GM23338 (cell line): ENCODE measurements around the gene TPST1. TPM values are rescaled to one million over a fixed set of nuclear protein-coding genes. Genes with fewer than 3 reads are reported as not detected.

Experiments
- ATAC-seq: fragments of 200-7000 bp; cut with Tn5 transposase; 3 replicates; pipeline ENCODE4 v1.9.1; 2020
- DNase-seq: peaks from one replicate; pipeline ENCODE4 v3.0.0-alpha.2; 2015; ENCODE audit warnings: low spot score
- H2AFZ ChIP-seq: fragments of 200-600 bp; sonication (generic); 2 replicates; pipeline ENCODE4 v1.8.0; 2016; ENCODE audit warnings: antibody characterized with exemption, mild to moderate bottlenecking, moderate library complexity
- H3F3A ChIP-seq: fragments of 200-600 bp; sonication (generic); replicated peaks from 2 replicates; pipeline ENCODE4 v1.8.0; 2017; ENCODE audit warnings: antibody characterized with exemption, mixed run types, low read depth
- H3K27ac ChIP-seq: fragments of 200-600 bp; sonication (generic); 2 replicates; pipeline ENCODE4 v1.6.1; 2016; ENCODE audit warnings: low read depth
- H3K27me3 ChIP-seq: fragments of 200-600 bp; sonication (generic); 2 replicates; pipeline ENCODE4 v1.8.0; 2016; ENCODE audit warnings: mild to moderate bottlenecking, mixed run types, moderate library complexity; ENCODE audit not compliant: insufficient read depth
- H3K36me3 ChIP-seq: fragments of 200-600 bp; sonication (generic); 2 replicates; pipeline ENCODE4 v1.8.0; 2016; ENCODE audit warnings: mild to moderate bottlenecking; ENCODE audit not compliant: insufficient read depth
- H3K4me1 ChIP-seq: fragments of 200-600 bp; sonication (generic); 2 replicates; pipeline ENCODE4 v1.8.0; 2016; ENCODE audit warnings: mild to moderate bottlenecking, moderate library complexity; ENCODE audit not compliant: insufficient read depth
- H3K4me2 ChIP-seq: fragments of 200-600 bp; sonication (generic); 2 replicates; pipeline ENCODE4 v1.7.1; 2017; ENCODE audit warnings: mixed run types
- H3K4me3 ChIP-seq: fragments of 200-600 bp; sonication (generic); 2 replicates; pipeline ENCODE4 v1.6.1; 2016; ENCODE audit warnings: mixed run types
- H3K79me2 ChIP-seq: fragments of 200-600 bp; sonication (generic); replicated peaks from 2 replicates; pipeline ENCODE4 v1.8.0; 2017; ENCODE audit warnings: mild to moderate bottlenecking; ENCODE audit not compliant: insufficient read depth
- H3K9me2 ChIP-seq: fragments of 200-600 bp; sonication (generic); 2 replicates; pipeline ENCODE4 v1.8.0; 2017; ENCODE audit not compliant: insufficient read depth
- H4K20me1 ChIP-seq: fragments of 200-600 bp; sonication (generic); replicated peaks from 2 replicates; pipeline ENCODE4 v1.8.0; 2017; ENCODE audit warnings: mild to moderate bottlenecking; ENCODE audit not compliant: insufficient read depth
- H3K27ac Mint-ChIP-seq: 2 replicates; pipeline ENCODE4 v1.8.0; 2020; ENCODE audit warnings: inconsistent platforms, mild to moderate bottlenecking, moderate library complexity, mixed read lengths
- H3K27me3 Mint-ChIP-seq: 3 replicates; pipeline ENCODE4 v1.8.0; 2022; ENCODE audit warnings: low read depth, mild to moderate bottlenecking, moderate library complexity, mixed read lengths, inconsistent platforms; ENCODE audit not compliant: insufficient read depth, poor library complexity
- H3K36me3 Mint-ChIP-seq: 3 replicates; pipeline ENCODE4 v1.8.0; 2021; ENCODE audit warnings: low read depth, mild to moderate bottlenecking, inconsistent platforms, moderate library complexity, mixed read lengths
- H3K4me1 Mint-ChIP-seq: 3 replicates; pipeline ENCODE4 v1.8.0; 2020; ENCODE audit warnings: mild to moderate bottlenecking, inconsistent platforms, mixed read lengths
- H3K4me3 Mint-ChIP-seq: 3 replicates; pipeline ENCODE4 v1.8.0; 2021; ENCODE audit warnings: moderate library complexity, mild to moderate bottlenecking, inconsistent platforms, mixed read lengths
- H3K9me3 Mint-ChIP-seq: 3 replicates; pipeline ENCODE4 v1.8.0; 2020; ENCODE audit warnings: moderate library complexity, mild to moderate bottlenecking, inconsistent platforms, mixed read lengths
- CREB1 ChIP-seq: fragments of 250-450 bp; sonication (Bioruptor Pico); IDR thresholded peaks from 2 replicates; pipeline ENCODE4 v1.5.0; 2020; ENCODE audit warnings: low read depth, mild to moderate bottlenecking, moderate library complexity
- JUNB ChIP-seq: IDR thresholded peaks from one replicate; pipeline ENCODE4 v1.6.1; 2016; ENCODE audit warnings: antibody characterized with exemption; ENCODE audit not compliant: unreplicated experiment
- STAT1 ChIP-seq: IDR thresholded peaks from one replicate; pipeline ENCODE4 v1.6.1; 2016; ENCODE audit warnings: antibody characterized with exemption; ENCODE audit not compliant: unreplicated experiment
- polyA plus RNA-seq: library from polyadenylated mRNA; unstranded; fragments of >200 nt; fragmentation: Nextera tagmentation; extraction: Ambion mirVana; gene quantifications from 2 replicates; pipeline ENCODE4 v1.2.1, GENCODE V29; 2016
- total RNA-seq: library from RNA; depleted of rRNA; stranded (reverse); fragments of >200 nt; shearing (Covaris generic); gene quantifications from 2 replicates; pipeline ENCODE4 v1.2.3, GENCODE V29; 2014
- TF ChIP-seq, protein P1 (sequence below): IDR thresholded peaks from one replicate; pipeline ENCODE4 v1.6.1; 2018; ENCODE audit warnings: antibody characterized with exemption; ENCODE audit not compliant: unreplicated experiment
- TF ChIP-seq, protein P2 (sequence below), 2 experiments: fragments of 200-600 bp in 1 of 2; sonication (generic) in 1 of 2; conservative IDR thresholded peaks; 2 replicates each; pipeline versions ENCODE4 v1.5.1 to v1.6.1; 2016 to 2017; ENCODE audit warnings: antibody characterized with exemption in 2 of 2, low read depth in 2 of 2, mild to moderate bottlenecking in 2 of 2, moderate library complexity in 1 of 2
- TF ChIP-seq, protein P3 (sequence below): IDR thresholded peaks from 2 replicates; pipeline ENCODE4 v1.6.1; 2016; ENCODE audit warnings: antibody characterized with exemption
- TF ChIP-seq, protein P4 (sequence below): fragments of 250-450 bp; sonication (Bioruptor Pico); IDR thresholded peaks from 2 replicates; pipeline ENCODE4 v1.5.0; 2020; ENCODE audit warnings: mild to moderate bottlenecking, moderate library complexity

TPST1 gene
- total and polyA plus RNA-seq, 2 experiments from 2014 or later = 10.7 to 19.2 TPM

DNA sequence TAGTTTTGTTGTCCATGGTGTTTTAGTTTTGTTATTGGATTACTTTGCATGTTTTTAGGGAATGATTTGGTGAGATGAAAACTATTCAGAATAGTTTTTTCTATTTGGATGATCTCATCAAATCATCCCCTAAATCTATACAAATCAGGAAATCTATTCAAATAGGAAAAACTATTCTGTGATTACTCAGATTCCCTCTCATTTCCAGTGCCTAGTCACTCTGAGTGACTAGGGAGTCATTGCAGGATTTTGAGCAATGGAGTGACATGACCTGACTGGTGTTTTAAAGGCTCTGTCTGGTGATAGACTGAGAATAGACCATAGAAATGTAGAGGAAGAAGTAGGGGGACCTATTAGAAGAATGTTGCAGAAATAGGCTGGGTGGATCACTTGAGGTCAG lies 72.4 kb downstream of the TPST1 start (continued):
- TF ChIP-seq, protein P1, sequence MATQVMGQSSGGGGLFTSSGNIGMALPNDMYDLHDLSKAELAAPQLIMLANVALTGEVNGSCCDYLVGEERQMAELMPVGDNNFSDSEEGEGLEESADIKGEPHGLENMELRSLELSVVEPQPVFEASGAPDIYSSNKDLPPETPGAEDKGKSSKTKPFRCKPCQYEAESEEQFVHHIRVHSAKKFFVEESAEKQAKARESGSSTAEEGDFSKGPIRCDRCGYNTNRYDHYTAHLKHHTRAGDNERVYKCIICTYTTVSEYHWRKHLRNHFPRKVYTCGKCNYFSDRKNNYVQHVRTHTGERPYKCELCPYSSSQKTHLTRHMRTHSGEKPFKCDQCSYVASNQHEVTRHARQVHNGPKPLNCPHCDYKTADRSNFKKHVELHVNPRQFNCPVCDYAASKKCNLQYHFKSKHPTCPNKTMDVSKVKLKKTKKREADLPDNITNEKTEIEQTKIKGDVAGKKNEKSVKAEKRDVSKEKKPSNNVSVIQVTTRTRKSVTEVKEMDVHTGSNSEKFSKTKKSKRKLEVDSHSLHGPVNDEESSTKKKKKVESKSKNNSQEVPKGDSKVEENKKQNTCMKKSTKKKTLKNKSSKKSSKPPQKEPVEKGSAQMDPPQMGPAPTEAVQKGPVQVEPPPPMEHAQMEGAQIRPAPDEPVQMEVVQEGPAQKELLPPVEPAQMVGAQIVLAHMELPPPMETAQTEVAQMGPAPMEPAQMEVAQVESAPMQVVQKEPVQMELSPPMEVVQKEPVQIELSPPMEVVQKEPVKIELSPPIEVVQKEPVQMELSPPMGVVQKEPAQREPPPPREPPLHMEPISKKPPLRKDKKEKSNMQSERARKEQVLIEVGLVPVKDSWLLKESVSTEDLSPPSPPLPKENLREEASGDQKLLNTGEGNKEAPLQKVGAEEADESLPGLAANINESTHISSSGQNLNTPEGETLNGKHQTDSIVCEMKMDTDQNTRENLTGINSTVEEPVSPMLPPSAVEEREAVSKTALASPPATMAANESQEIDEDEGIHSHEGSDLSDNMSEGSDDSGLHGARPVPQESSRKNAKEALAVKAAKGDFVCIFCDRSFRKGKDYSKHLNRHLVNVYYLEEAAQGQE = no peak
- no peak for TF ChIP-seq CREB1 (CRISPR knock-in tag)
- TF ChIP-seq, protein P2, sequence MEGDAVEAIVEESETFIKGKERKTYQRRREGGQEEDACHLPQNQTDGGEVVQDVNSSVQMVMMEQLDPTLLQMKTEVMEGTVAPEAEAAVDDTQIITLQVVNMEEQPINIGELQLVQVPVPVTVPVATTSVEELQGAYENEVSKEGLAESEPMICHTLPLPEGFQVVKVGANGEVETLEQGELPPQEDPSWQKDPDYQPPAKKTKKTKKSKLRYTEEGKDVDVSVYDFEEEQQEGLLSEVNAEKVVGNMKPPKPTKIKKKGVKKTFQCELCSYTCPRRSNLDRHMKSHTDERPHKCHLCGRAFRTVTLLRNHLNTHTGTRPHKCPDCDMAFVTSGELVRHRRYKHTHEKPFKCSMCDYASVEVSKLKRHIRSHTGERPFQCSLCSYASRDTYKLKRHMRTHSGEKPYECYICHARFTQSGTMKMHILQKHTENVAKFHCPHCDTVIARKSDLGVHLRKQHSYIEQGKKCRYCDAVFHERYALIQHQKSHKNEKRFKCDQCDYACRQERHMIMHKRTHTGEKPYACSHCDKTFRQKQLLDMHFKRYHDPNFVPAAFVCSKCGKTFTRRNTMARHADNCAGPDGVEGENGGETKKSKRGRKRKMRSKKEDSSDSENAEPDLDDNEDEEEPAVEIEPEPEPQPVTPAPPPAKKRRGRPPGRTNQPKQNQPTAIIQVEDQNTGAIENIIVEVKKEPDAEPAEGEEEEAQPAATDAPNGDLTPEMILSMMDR (conservative IDR thresholded peaks at IDR 0.05; ENCODE audit: low read depth in 2 of 2) = no peak
- TF ChIP-seq, protein P3, sequence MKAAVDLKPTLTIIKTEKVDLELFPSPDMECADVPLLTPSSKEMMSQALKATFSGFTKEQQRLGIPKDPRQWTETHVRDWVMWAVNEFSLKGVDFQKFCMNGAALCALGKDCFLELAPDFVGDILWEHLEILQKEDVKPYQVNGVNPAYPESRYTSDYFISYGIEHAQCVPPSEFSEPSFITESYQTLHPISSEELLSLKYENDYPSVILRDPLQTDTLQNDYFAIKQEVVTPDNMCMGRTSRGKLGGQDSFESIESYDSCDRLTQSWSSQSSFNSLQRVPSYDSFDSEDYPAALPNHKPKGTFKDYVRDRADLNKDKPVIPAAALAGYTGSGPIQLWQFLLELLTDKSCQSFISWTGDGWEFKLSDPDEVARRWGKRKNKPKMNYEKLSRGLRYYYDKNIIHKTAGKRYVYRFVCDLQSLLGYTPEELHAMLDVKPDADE = no peak

DNA sequence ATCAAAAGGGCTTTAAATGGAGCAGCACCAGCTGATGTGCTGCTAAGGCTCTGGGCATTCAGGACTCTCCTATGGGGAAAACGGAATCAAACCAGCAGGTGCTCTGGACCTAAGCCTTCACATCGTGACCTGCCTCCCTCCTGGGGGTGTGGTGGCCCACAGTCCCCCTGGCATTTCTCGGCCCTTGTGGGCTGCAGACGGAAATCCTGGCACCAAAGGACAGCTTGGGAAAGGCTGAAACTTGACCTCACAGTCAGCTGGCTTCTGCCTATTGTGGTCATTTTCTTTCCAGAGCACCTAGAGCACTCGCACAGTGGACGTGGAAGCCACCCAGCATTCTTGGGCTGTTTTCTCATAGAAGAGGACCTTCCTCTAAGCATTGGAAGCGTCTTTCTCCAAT lies 74.8 kb downstream of the TPST1 start:
- Histone ChIP-seq H3K9me2 (no peaks in the 10 kb centered on the region), H3K27ac (no peak overlapping the region), H3K4me1 (no peaks in the 10 kb centered on the region; the same call in 1 of the 2 replicates), H3F3A (no peaks in the 10 kb centered on the region), H3K4me2 (no peak overlapping the region), H2AFZ (no peak overlapping the region), H3K27me3 (no peaks in the 10 kb centered on the region), H3K36me3 (no peaks in the 10 kb centered on the region), H4K20me1 (peaks cover 4% of the 10 kb centered on the region; the same call in 1 of the 2 replicates), H3K79me2 (peaks cover 29% of the 10 kb centered on the region), H3K4me3 (no peak overlapping the region)
- ATAC-seq (no peak), DNase-seq (no peak)
- H3K27ac Mint-ChIP-seq = no peak overlapping the region
- peaks cover 1% of the 10 kb centered on the region for H3K27me3 Mint-ChIP-seq
- H3K36me3 Mint-ChIP-seq = no peaks in the 10 kb centered on the region
- peaks cover 12% of the 10 kb centered on the region for H3K4me1 Mint-ChIP-seq
- H3K9me3 Mint-ChIP-seq = no peaks in the 10 kb centered on the region
- no peak overlapping the region for H3K4me3 Mint-ChIP-seq
- TF ChIP-seq JUNB (no peak), STAT1 (no peak)
- TF ChIP-seq, protein P4, sequence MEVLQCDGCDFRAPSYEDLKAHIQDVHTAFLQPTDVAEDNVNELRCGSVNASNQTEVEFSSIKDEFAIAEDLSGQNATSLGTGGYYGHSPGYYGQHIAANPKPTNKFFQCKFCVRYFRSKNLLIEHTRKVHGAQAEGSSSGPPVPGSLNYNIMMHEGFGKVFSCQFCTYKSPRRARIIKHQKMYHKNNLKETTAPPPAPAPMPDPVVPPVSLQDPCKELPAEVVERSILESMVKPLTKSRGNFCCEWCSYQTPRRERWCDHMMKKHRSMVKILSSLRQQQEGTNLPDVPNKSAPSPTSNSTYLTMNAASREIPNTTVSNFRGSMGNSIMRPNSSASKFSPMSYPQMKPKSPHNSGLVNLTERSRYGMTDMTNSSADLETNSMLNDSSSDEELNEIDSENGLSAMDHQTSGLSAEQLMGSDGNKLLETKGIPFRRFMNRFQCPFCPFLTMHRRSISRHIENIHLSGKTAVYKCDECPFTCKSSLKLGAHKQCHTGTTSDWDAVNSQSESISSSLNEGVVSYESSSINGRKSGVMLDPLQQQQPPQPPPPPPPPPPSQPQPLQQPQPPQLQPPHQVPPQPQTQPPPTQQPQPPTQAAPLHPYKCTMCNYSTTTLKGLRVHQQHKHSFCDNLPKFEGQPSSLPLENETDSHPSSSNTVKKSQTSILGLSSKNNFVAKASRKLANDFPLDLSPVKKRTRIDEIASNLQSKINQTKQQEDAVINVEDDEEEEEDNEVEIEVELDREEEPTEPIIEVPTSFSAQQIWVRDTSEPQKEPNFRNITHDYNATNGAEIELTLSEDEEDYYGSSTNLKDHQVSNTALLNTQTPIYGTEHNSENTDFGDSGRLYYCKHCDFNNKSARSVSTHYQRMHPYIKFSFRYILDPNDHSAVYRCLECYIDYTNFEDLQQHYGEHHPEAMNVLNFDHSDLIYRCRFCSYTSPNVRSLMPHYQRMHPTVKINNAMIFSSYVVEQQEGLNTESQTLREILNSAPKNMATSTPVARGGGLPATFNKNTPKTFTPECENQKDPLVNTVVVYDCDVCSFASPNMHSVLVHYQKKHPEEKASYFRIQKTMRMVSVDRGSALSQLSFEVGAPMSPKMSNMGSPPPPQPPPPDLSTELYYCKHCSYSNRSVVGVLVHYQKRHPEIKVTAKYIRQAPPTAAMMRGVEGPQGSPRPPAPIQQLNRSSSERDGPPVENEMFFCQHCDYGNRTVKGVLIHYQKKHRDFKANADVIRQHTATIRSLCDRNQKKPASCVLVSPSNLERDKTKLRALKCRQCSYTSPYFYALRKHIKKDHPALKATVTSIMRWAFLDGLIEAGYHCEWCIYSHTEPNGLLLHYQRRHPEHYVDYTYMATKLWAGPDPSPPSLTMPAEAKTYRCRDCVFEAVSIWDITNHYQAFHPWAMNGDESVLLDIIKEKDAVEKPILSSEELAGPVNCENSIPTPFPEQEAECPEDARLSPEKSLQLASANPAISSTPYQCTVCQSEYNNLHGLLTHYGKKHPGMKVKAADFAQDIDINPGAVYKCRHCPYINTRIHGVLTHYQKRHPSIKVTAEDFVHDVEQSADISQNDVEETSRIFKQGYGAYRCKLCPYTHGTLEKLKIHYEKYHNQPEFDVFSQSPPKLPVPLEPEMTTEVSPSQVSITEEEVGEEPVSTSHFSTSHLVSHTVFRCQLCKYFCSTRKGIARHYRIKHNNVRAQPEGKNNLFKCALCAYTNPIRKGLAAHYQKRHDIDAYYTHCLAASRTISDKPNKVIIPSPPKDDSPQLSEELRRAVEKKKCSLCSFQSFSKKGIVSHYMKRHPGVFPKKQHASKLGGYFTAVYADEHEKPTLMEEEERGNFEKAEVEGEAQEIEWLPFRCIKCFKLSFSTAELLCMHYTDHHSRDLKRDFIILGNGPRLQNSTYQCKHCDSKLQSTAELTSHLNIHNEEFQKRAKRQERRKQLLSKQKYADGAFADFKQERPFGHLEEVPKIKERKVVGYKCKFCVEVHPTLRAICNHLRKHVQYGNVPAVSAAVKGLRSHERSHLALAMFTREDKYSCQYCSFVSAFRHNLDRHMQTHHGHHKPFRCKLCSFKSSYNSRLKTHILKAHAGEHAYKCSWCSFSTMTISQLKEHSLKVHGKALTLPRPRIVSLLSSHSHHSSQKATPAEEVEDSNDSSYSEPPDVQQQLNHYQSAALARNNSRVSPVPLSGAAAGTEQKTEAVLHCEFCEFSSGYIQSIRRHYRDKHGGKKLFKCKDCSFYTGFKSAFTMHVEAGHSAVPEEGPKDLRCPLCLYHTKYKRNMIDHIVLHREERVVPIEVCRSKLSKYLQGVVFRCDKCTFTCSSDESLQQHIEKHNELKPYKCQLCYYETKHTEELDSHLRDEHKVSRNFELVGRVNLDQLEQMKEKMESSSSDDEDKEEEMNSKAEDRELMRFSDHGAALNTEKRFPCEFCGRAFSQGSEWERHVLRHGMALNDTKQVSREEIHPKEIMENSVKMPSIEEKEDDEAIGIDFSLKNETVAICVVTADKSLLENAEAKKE = no peak
- TF ChIP-seq, protein P2 (conservative IDR thresholded peaks at IDR 0.05; ENCODE audit: low read depth in 2 of 2) = no peak
